GM21515 (cell line): ENCODE data around the gene MVB12B.

Experiments
- ATAC-seq: cut with Tn5 transposase; IDR thresholded peaks from one replicate; pipeline ENCODE4 v1.9.1; 2021; ENCODE audit not compliant: unreplicated experiment

MVB12B gene

GRCh38 chr9:126302730-126303129 is 23.9 kb upstream of the MVB12B start:
- ATAC-seq, result no peak

- no peak for ATAC-seq
Measured at GRCh38 chr9:126303488-126303887, 23.1 kb upstream of the MVB12B start.

- ATAC-seq, result no peak
Measured at GRCh38 chr9:126304207-126304970, 22.2 kb upstream of the MVB12B start.

- no peak for ATAC-seq
Measured at GRCh38 chr9:126304971-126305320, 21.7 kb upstream of the MVB12B start.

GRCh38 chr9:126306071-126306647 is 20.5 kb upstream of the MVB12B start:
- no peak for ATAC-seq

GRCh38 chr9:126307322-126308061 is 19.1 kb upstream of the MVB12B start:
- no peak for ATAC-seq

- no peak for ATAC-seq
Measured at GRCh38 chr9:126309427-126310189, 17.0 kb upstream of the MVB12B start.

- ATAC-seq, result no peak
Measured at GRCh38 chr9:126312584-126313551, 13.8 kb upstream of the MVB12B start.

- no peak for ATAC-seq
Measured at GRCh38 chr9:126316085-126316655, 10.5 kb upstream of the MVB12B start.

GRCh38 chr9:126317513-126317912 is 9.1 kb upstream of the MVB12B start:
- no peak for ATAC-seq

- no peak for ATAC-seq
Measured at GRCh38 chr9:126318858-126319257, 7.8 kb upstream of the MVB12B start.

GRCh38 chr9:126319671-126320070 is 7.0 kb upstream of the MVB12B start:
- no peak for ATAC-seq

GRCh38 chr9:126320158-126320922 is 6.3 kb upstream of the MVB12B start:
- no peak for ATAC-seq

GRCh38 chr9:126321742-126322141 is 4.9 kb upstream of the MVB12B start:
- ATAC-seq, result no peak

GRCh38 chr9:126325821-126326220 is 808 bp upstream of the MVB12B start:
- ATAC-seq, result no peak

GRCh38 chr9:126327006-126327713 is 531 bp downstream of the MVB12B start:
- ATAC-seq, result no peak

- no peak for ATAC-seq
Measured at GRCh38 chr9:126327714-126328185, 1.1 kb downstream of the MVB12B start.

- ATAC-seq, result no peak
Measured at GRCh38 chr9:126328407-126328806, 1.8 kb downstream of the MVB12B start.
